ENCODE results near the gene RNF14. TPM values are rescaled to one million over a fixed set of nuclear protein-coding genes. Genes with fewer than 3 reads are reported as not detected.

RNF14 gene
- total RNA-seq, 1 experiment from 2014 or later, result 20.5 TPM

DNA sequence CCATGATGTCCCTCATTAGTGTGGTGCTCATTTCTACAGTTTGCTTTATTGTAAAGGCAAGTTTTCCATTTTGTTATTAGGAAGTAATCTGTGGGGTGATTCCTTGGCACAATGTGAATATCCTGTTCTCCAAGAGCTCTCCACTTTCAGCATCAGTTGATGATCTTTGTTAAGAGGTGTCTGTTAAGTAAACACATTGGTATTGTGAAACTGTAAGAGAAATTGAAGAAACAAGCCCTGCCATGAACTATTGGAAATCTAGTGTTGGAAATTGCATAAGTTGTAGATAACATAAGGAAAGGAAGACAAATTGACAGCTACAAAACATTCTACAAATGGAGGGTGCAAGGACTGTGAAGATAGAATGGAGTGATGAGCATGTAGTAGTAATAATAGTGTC is 17.2 kb downstream of the RNF14 start (continued):
- no peak for TF ChIP-seq CTCF (IDR thresholded peaks at IDR 0.05)

- H3K27me3 Mint-ChIP-seq (ENCODE audit: low read depth), result no peaks in the 10 kb centered on the region
- ATAC-seq (no peak), DNase-seq (ENCODE audit: low spot score) (no peak)
- TF ChIP-seq, protein P1, sequence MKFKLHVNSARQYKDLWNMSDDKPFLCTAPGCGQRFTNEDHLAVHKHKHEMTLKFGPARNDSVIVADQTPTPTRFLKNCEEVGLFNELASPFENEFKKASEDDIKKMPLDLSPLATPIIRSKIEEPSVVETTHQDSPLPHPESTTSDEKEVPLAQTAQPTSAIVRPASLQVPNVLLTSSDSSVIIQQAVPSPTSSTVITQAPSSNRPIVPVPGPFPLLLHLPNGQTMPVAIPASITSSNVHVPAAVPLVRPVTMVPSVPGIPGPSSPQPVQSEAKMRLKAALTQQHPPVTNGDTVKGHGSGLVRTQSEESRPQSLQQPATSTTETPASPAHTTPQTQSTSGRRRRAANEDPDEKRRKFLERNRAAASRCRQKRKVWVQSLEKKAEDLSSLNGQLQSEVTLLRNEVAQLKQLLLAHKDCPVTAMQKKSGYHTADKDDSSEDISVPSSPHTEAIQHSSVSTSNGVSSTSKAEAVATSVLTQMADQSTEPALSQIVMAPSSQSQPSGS (CRISPR knock-in tag; IDR thresholded peaks at IDR 0.05; ENCODE audit: borderline replicate concordance, low read depth), result no peak
- TF ChIP-seq RORB (CRISPR knock-in tag; IDR thresholded peaks at IDR 0.05) (no peak), MYBL2 (CRISPR knock-in tag; IDR thresholded peaks at IDR 0.05) (no peak), SMAD4 (CRISPR knock-in tag; IDR thresholded peaks at IDR 0.05) (no peak), NR1H2 (CRISPR knock-in tag; IDR thresholded peaks at IDR 0.05) (no peak), ATF1 (CRISPR knock-in tag; IDR thresholded peaks at IDR 0.05) (no peak), NR2C2 (CRISPR knock-in tag; IDR thresholded peaks at IDR 0.05) (no peak), ZBTB43 (CRISPR knock-in tag; IDR thresholded peaks at IDR 0.05) (no peak), MXD4 (CRISPR knock-in tag; IDR thresholded peaks at IDR 0.05; ENCODE audit: borderline replicate concordance) (no peak), CDX4 (CRISPR knock-in tag; IDR thresholded peaks at IDR 0.05; ENCODE audit: borderline replicate concordance) (no peak), TP53 (CRISPR knock-in tag; IDR thresholded peaks at IDR 0.05) (no peak), JUN (CRISPR knock-in tag; IDR thresholded peaks at IDR 0.05) (no peak), STAT6 (CRISPR knock-in tag; conservative IDR thresholded peaks at IDR 0.05; ENCODE audit: low read depth) (no peak), ZNF416 (CRISPR knock-in tag; IDR thresholded peaks at IDR 0.05) (no peak), NFYB (CRISPR knock-in tag; conservative IDR thresholded peaks at IDR 0.05; ENCODE audit: low read depth) (no peak)
- TF ChIP-seq, protein P2, sequence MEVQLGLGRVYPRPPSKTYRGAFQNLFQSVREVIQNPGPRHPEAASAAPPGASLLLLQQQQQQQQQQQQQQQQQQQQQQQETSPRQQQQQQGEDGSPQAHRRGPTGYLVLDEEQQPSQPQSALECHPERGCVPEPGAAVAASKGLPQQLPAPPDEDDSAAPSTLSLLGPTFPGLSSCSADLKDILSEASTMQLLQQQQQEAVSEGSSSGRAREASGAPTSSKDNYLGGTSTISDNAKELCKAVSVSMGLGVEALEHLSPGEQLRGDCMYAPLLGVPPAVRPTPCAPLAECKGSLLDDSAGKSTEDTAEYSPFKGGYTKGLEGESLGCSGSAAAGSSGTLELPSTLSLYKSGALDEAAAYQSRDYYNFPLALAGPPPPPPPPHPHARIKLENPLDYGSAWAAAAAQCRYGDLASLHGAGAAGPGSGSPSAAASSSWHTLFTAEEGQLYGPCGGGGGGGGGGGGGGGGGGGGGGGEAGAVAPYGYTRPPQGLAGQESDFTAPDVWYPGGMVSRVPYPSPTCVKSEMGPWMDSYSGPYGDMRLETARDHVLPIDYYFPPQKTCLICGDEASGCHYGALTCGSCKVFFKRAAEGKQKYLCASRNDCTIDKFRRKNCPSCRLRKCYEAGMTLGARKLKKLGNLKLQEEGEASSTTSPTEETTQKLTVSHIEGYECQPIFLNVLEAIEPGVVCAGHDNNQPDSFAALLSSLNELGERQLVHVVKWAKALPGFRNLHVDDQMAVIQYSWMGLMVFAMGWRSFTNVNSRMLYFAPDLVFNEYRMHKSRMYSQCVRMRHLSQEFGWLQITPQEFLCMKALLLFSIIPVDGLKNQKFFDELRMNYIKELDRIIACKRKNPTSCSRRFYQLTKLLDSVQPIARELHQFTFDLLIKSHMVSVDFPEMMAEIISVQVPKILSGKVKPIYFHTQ (CRISPR knock-in tag; IDR thresholded peaks at IDR 0.05), result no peak
- TF ChIP-seq, protein P3, sequence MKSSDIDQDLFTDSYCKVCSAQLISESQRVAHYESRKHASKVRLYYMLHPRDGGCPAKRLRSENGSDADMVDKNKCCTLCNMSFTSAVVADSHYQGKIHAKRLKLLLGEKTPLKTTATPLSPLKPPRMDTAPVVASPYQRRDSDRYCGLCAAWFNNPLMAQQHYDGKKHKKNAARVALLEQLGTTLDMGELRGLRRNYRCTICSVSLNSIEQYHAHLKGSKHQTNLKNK (CRISPR knock-in tag; IDR thresholded peaks at IDR 0.05), result no peak
- TF ChIP-seq, protein P4, sequence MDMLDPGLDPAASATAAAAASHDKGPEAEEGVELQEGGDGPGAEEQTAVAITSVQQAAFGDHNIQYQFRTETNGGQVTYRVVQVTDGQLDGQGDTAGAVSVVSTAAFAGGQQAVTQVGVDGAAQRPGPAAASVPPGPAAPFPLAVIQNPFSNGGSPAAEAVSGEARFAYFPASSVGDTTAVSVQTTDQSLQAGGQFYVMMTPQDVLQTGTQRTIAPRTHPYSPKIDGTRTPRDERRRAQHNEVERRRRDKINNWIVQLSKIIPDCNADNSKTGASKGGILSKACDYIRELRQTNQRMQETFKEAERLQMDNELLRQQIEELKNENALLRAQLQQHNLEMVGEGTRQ (CRISPR knock-in tag; IDR thresholded peaks at IDR 0.05), result no peak
- TF ChIP-seq, protein P5, sequence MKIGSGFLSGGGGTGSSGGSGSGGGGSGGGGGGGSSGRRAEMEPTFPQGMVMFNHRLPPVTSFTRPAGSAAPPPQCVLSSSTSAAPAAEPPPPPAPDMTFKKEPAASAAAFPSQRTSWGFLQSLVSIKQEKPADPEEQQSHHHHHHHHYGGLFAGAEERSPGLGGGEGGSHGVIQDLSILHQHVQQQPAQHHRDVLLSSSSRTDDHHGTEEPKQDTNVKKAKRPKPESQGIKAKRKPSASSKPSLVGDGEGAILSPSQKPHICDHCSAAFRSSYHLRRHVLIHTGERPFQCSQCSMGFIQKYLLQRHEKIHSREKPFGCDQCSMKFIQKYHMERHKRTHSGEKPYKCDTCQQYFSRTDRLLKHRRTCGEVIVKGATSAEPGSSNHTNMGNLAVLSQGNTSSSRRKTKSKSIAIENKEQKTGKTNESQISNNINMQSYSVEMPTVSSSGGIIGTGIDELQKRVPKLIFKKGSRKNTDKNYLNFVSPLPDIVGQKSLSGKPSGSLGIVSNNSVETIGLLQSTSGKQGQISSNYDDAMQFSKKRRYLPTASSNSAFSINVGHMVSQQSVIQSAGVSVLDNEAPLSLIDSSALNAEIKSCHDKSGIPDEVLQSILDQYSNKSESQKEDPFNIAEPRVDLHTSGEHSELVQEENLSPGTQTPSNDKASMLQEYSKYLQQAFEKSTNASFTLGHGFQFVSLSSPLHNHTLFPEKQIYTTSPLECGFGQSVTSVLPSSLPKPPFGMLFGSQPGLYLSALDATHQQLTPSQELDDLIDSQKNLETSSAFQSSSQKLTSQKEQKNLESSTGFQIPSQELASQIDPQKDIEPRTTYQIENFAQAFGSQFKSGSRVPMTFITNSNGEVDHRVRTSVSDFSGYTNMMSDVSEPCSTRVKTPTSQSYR (CRISPR knock-in tag; IDR thresholded peaks at IDR 0.05), result no peak
- H3K9me3 Mint-ChIP-seq, result no peaks in the 10 kb centered on the region
- no peak overlapping the region for H3K4me3 Mint-ChIP-seq
- H3K36me3 Mint-ChIP-seq, result peaks cover 30% of the 10 kb centered on the region
- POLR2A ChIA-PET, result no interaction called here
- H3K4me1 Mint-ChIP-seq, result no peaks in the 10 kb centered on the region
- CTCF ChIA-PET, result interaction anchor here (0.7 to 5.7 kb wide), 6 partner anchors 21 to 298 kb away, joined by 3 to 48 read pairs (median 10); partner anchors contain the start of genes GNPDA1 and RNF14
- no peak overlapping the region for H3K27ac Mint-ChIP-seq
These were observed 20.8 kb downstream of the RNF14 start for GRCh38 chr5:141989720-141990119.
